HepG2 (cell line): ENCODE measurements around the gene IP6K1.

Experiments
- DPF2 ChIP-seq: sonication (generic); formaldehyde crosslinking; IDR thresholded peaks from 2 replicates; pipeline ENCODE4 v1.4.0; 2020; ENCODE audit warnings: mild to moderate bottlenecking, low read depth, missing genetic modification reagents, borderline replicate concordance
- EZH2 ChIP-seq: conservative IDR thresholded peaks from 2 replicates; pipeline ENCODE4 v1.6.1; 2012; ENCODE audit warnings: mild to moderate bottlenecking, low read depth, low read length, moderate library complexity
- IRF2 ChIP-seq: IDR thresholded peaks from 2 replicates; pipeline ENCODE4 v1.6.1; 2018; ENCODE audit warnings: missing genetic modification reagents, missing compliant biosample characterization
- KLF12 ChIP-seq: sonication (generic); formaldehyde crosslinking; IDR thresholded peaks from 2 replicates; pipeline ENCODE4 v1.4.0; 2020; ENCODE audit warnings: missing genetic modification reagents, borderline replicate concordance
- MYC ChIP-seq: sonication (generic); formaldehyde crosslinking; IDR thresholded peaks from 2 replicates; pipeline ENCODE4 v1.9.0; 2021; ENCODE audit warnings: missing genetic modification reagents, borderline replicate concordance
- SIN3A ChIP-seq: IDR thresholded peaks from 2 replicates; pipeline ENCODE4 v1.6.1; 2011; ENCODE audit warnings: low read depth, mild to moderate bottlenecking, control low read depth, low read length, borderline replicate concordance
- TBL1XR1 ChIP-seq: fragments of 150-350 bp; IDR thresholded peaks from 2 replicates; pipeline ENCODE4 v1.6.1; 2014; ENCODE audit warnings: borderline replicate concordance, low read length; ENCODE audit not compliant: partially characterized antibody
- ZBTB7A ChIP-seq: sonication (generic); formaldehyde crosslinking; IDR thresholded peaks from 2 replicates; pipeline ENCODE4 v1.8.0; 2022; ENCODE audit warnings: mild to moderate bottlenecking, missing genetic modification reagents
- ZNF264 ChIP-seq: sonication (generic); formaldehyde crosslinking; IDR thresholded peaks from 2 replicates; pipeline ENCODE4 v1.4.0; 2020; ENCODE audit warnings: missing genetic modification reagents
- ZNF367 ChIP-seq: sonication (generic); formaldehyde crosslinking; IDR thresholded peaks from 2 replicates; pipeline ENCODE4 v1.4.0; 2020; ENCODE audit warnings: missing genetic modification reagents, borderline replicate concordance
- TF ChIP-seq, protein P1 (sequence below): fragments of 450-650 bp; IDR thresholded peaks from 2 replicates; pipeline ENCODE4 v1.6.1; 2016
- TF ChIP-seq, protein P2 (sequence below): sonication (generic); formaldehyde crosslinking; IDR thresholded peaks from 2 replicates; pipeline ENCODE4 v1.5.0; 2020; ENCODE audit warnings: mild to moderate bottlenecking, missing genetic modification reagents, moderate library complexity

DNA sequence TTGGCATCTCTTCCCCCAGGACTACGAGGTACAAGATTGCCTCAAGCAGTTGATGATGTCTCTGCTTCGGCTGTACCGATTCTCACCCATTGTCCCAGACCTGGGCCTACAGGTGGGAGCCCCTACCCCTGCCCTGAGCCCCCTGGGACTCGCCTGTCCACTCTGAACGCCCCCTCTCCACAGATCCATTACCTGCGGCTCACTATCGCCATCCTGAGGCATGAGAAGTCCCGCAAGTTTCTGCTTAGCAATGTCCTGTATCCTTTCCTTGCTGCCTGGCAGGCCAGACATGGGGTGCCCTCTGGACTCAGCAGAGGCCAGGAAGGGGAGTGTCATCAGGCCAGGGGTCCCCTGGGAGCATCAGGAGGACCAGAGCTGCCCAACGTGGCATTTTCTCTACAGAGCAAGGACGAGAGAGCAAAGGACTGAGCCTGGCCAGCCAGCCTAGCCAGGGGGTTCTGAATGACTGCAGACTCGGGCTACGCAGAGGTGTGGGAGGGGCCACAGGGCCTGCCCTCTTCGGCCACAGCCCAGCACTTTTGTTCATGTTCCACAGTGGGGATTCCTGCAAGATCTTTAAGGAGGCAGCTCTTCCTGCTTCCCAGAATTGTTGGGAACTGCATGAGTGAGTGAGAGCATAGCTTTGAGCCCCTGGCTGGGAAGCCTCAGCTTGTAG lies 85.8 kb downstream of the IP6K1 start:
- TF ChIP-seq DPF2 (CRISPR knock-in tag) (no peak), EZH2 (no peak), KLF12 (CRISPR knock-in tag) (no peak), ZNF367 (CRISPR knock-in tag) (no peak), ZBTB7A (CRISPR knock-in tag) (no peak), MYC (CRISPR knock-in tag) (no peak), SIN3A (no peak), ZNF264 (no peak), IRF2 (CRISPR knock-in tag) (no peak), TBL1XR1 (no peak)
- TF ChIP-seq, protein P1, sequence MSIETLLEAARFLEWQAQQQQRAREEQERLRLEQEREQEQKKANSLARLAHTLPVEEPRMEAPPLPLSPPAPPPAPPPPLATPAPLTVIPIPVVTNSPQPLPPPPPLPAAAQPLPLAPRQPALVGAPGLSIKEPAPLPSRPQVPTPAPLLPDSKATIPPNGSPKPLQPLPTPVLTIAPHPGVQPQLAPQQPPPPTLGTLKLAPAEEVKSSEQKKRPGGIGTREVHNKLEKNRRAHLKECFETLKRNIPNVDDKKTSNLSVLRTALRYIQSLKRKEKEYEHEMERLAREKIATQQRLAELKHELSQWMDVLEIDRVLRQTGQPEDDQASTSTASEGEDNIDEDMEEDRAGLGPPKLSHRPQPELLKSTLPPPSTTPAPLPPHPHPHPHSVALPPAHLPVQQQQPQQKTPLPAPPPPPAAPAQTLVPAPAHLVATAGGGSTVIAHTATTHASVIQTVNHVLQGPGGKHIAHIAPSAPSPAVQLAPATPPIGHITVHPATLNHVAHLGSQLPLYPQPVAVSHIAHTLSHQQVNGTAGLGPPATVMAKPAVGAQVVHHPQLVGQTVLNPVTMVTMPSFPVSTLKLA = no peak
- TF ChIP-seq, protein P2, sequence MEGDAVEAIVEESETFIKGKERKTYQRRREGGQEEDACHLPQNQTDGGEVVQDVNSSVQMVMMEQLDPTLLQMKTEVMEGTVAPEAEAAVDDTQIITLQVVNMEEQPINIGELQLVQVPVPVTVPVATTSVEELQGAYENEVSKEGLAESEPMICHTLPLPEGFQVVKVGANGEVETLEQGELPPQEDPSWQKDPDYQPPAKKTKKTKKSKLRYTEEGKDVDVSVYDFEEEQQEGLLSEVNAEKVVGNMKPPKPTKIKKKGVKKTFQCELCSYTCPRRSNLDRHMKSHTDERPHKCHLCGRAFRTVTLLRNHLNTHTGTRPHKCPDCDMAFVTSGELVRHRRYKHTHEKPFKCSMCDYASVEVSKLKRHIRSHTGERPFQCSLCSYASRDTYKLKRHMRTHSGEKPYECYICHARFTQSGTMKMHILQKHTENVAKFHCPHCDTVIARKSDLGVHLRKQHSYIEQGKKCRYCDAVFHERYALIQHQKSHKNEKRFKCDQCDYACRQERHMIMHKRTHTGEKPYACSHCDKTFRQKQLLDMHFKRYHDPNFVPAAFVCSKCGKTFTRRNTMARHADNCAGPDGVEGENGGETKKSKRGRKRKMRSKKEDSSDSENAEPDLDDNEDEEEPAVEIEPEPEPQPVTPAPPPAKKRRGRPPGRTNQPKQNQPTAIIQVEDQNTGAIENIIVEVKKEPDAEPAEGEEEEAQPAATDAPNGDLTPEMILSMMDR (CRISPR knock-in tag) = peak; percentile 24
